Nucleus accumbens (tissue), 56 donors: Measurements from ENCODE around the gene PLEKHG3.
"Not testable (repeated sequence)": the region's sequence is repeated elsewhere in the genome, so short reads cannot be mapped to it uniquely, and the experiment has no call there.

Experiments used
- DNase-seq, 56 donors: peaks; one replicate each; lab custom pipeline; 2025; lab: John Stamatoyannopoulos, UW

PLEKHG3 gene

DNA sequence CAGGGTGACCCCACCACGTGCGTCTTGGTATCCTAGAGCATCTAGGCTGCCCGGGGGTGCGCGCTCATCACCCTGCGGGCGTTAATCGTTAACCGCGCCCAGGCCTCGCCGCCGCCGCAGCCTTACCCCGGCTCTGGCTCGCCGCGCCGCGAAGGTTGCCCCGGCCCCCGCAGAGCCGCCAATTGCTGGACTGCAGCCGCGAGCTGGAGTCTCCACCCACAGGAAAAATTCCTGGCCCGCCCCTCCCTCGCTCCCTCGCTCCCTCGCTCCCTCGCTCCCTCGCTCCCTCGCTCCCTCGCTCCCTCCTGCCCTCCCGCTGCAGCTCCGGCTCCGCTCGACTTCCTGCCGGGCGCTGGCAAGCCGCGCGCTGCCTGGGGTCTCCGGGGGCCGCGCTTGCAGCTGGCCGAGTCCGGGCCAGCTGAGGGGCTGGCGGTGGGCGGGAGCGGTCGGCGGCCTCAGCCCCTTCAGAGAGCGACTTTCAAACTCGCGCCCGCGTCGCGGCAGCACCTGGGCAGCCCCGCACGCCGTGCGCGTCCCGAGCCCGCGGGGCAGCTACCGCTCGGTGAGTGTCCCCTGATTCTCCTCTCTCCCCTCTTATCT is at the start of gene PLEKHG3:
PLEKHG3 (plus strand) TSS at position 282 of the 600 bp plus-strand sequence. CDS start 23,208 bp downstream, outside the sequence.
- DNase-seq = peak in 52 of 56 donors; percentile 46 to 90 (median 76)

DNA sequence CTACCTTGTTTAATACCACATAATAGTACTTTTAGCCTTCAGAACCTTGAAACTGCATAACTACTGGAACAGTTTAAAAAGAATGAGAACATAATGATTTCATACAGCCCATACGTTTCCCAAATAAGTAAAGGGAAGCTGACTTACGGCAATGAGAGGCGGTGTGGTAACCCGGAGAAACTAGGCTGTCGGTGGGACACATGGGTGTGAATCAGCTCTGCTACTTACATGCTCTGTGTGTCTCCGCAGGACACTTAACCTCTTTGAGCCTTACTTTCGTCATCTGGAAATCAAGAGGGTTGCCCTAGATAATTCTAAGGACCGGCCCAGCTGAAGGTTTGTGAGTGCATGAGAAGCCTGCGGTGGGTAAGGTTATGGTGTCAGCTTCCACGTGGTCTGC is 49.3 kb upstream of the PLEKHG3 start:
- DNase-seq = no peak

- no peak for DNase-seq
Measured at GRCh38 chr14:64656986-64657385, 47.2 kb upstream of the PLEKHG3 start.

GRCh38 chr14:64658201-64658600 is 46.0 kb upstream of the PLEKHG3 start:
- no peak for DNase-seq

DNA sequence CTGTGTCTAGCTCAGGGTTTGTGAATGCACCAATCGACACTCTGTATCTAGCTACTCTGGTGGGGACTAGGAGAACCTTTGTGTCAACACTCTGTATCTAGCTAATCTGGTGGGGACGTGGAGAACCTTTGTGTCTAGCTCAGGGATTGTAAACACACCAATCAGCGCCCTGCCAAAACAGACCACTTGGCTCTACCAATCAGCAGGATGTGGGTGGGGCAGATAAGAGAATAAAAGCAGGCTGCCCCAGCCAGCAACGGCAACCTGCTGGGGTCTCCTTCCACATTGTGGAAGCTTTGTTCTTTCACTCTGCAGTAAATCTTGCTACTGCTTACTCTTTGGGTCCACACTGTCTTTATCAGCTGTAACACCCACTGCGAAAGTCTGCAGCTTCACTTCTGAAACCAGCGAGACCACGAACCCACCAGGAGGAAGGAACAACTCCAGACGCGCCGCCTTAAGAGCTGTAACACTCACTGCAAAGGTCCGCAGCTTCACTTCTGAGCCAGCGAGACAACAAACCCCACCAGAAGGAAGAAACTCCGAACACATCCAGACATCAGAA is 45.4 kb upstream of the PLEKHG3 start:
- DNase-seq = not testable (repeated sequence)

- DNase-seq = no peak
Measured at GRCh38 chr14:64659366-64659765, 44.9 kb upstream of the PLEKHG3 start.

- DNase-seq = no peak
Measured at GRCh38 chr14:64663174-64663573, 41.0 kb upstream of the PLEKHG3 start.

DNA sequence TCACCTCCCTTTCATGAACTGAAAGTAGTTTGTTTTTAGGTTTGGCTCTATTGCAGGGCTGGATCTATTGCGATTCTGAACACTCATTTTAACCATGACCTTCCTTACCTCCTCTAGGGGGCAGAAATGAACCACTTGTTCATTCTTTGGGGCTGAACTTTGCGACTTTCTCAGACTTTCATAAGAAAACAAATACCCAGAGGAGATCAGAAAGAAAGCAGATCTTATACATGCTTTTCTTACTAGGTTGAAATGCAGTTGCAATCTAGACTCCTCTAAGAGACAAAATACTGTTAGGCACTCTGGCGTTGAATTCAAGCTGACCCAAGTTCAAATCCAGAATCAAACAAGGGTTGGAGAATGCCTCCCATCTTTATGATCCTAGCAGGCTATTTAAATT is 32.6 kb upstream of the PLEKHG3 start:
- peak in 7 of 56 donors; percentile 4 to 49 (median 11) for DNase-seq

GRCh38 chr14:64673316-64673715 is 30.9 kb upstream of the PLEKHG3 start:
- DNase-seq = no peak

DNA sequence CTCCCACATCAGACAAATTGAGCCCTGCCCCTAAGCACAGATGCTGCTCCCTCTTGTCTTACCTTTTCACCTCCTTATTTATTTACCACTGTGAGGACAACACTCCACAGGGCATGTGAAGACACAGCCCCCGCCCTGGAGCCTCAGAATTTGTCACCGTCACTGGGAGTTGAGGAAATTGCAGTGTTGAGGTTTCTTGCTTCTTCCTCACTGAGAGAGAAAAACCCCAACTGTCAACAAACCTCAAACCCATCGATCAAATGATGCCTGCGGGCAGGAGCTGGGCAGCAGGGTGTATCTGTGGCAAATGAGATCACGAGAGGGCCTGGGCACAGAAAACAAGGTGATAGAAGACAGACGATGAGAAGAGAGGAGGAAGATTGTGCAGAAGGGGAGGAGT is 30.5 kb upstream of the PLEKHG3 start:
- no peak for DNase-seq

- no peak for DNase-seq
Measured at GRCh38 chr14:64674829-64675228, 29.4 kb upstream of the PLEKHG3 start.

GRCh38 chr14:64675312-64675711 is 28.9 kb upstream of the PLEKHG3 start:
- DNase-seq = no peak

DNA sequence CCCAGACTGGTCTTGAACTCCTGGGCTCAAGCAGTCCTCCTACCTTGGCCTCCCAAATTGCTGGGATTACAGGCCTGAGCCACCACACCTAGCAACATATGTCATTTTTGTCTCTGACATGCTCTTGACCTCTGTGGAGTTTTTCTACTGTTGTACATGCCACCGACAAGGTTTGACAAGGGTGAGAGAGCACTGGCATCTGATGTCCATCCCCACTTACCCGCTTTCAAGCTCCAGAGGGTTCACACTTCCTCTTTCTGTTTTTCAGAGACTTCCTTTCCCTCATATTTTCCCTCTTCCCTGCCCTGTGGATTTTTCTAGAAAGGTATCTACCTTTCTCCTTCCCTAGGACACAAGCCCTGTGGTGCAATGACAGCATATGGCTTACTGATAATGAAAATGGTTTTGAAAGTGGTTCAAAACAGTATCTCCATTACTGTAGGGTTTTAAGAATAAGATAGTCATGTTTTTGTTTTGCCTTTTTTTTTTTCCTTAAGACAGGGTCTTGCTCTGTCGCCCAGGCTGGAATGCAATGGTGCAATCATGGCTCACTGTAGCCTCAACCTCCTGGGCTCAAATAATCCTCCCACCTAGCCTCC is 27.7 kb upstream of the PLEKHG3 start:
- no peak for DNase-seq

GRCh38 chr14:64680013-64680713 is 24.1 kb upstream of the PLEKHG3 start:
- peak in 23 of 56 donors; percentile 6 to 71 (median 26) for DNase-seq

GRCh38 chr14:64680714-64681065 is 23.5 kb upstream of the PLEKHG3 start:
- DNase-seq = peak in 1 of 56 donors; percentile 46

- DNase-seq = peak in 54 of 56 donors; percentile 20 to 85 (median 69)
Measured at GRCh38 chr14:64681796-64682710, 22.2 kb upstream of the PLEKHG3 start.

DNA sequence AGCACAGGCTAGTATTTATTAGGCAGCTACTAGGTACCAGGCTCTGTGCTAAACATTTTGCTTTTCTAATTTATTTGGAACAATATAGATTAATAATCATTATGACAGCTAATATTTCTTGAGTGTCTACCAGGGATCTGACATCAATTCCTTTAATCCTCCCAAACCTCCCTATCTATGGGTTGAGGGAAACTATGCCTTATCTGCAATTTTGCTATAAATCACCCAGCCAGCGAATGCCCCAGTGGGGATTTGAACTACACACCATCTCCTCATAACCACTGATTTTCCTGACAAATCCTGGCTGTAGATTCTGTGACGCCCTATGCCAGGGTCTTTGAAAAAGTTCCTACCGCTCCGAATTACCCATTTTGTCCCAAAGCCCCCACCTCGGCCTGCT is 21.4 kb upstream of the PLEKHG3 start:
- no peak for DNase-seq

DNA sequence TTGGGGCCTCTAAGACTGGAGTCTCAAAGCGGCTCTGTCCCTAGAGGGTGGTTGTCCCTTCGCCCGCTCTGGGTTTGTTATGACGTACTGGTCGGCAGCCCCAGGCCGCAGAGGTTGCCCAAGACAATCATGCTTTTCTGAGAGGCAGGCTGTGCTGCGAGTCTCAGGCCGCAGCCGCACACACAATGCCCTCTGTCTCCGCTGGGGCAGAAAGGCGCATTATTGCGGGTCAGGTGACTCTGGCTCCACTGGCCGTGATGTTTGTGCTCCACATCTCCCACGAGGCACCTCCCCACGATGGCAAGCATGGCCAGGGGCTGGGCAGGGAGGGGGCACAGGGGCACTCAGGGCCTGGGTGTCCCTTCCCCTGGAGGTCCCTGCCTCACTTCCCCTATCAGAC is 21.0 kb upstream of the PLEKHG3 start:
- DNase-seq = peak in 54 of 56 donors; percentile 44 to 94 (median 87)

- DNase-seq = peak in 15 of 56 donors; percentile 13 to 52 (median 30)
Measured at GRCh38 chr14:64684091-64684490, 20.1 kb upstream of the PLEKHG3 start.
